ENCODE results near the gene TIAL1. TPM values are rescaled to one million over a fixed set of nuclear protein-coding genes. Genes with fewer than 3 reads are reported as not detected.
A peak's percentile ranks its signal among the peaks of the same experiment; 100 is the strongest.

The TIAL1 gene
- total and polyA plus RNA-seq, 4 donors: 44.0 to 149 (median 65.4) TPM

- H3K27me3 ChIP-seq (ENCODE audit: control insufficient read depth in 3 of 3, insufficient read depth in 3 of 3, low read length in 2 of 3): peaks cover 0 to 35% (median 12%) of the 10 kb centered on the region in 3 donors
- peaks cover 0 to 16% (median 0%) of the 10 kb centered on the region in 5 donors for H3K4me1 ChIP-seq (ENCODE audit: control insufficient read depth in 5 of 5, insufficient read depth in 5 of 5, low read length in 5 of 5)
- H3K9ac ChIP-seq (ENCODE audit: insufficient read depth in 1 of 2, low read length in 2 of 2): no peak within 1 kb of the TSS
Measured at GRCh38 chr10:119542357-119542987, 54.3 kb downstream of the TIAL1 start, which contains the start of gene RGS10. Gene RGS10, minus strand, starts transcription at chr10:119542719. Its CDS starts 81 bp downstream, at chr10:119542638.

GRCh38 chr10:119541459-119542356, 55.1 kb downstream of the TIAL1 start:
- Histone ChIP-seq H3K4me3 (peak overlapping the region; percentile 36), H3K4me1 (ENCODE audit: control insufficient read depth in 5 of 5, insufficient read depth in 5 of 5, low read length in 5 of 5) (peaks cover 0 to 16% (median 0%) of the 10 kb centered on the region in 5 donors), H3K36me3 (ENCODE audit: control insufficient read depth in 4 of 4, insufficient read depth in 4 of 4, low read length in 4 of 4) (no peaks in the 10 kb centered on the region), H3K9ac (ENCODE audit: insufficient read depth in 1 of 2, low read length in 2 of 2) (no peak overlapping the region), H3K27me3 (ENCODE audit: control insufficient read depth in 3 of 3, insufficient read depth in 3 of 3, low read length in 2 of 3) (peaks cover 0 to 35% (median 11%) of the 10 kb centered on the region in 3 donors), H3K9me3 (ENCODE audit: control insufficient read depth in 4 of 4, insufficient read depth in 3 of 4, low read length in 3 of 4) (no peaks in the 10 kb centered on the region), H3K27ac (ENCODE audit: low read depth in 1 of 2, low read length in 1 of 2) (no peak overlapping the region)
- DNase-seq (no peak), ATAC-seq (ENCODE audit: insufficient read depth, low FRiP score) (no peak)
- TF ChIP-seq CTCF (IDR thresholded peaks at IDR 0.05; ENCODE audit: control extremely low read depth, extremely low read depth): no peak
- 16 to 24% methylated on average over 53 to 57 of the region's 57 CpGs for WGBS, 2 donors

More at GRCh38 chr10:119542357-119542987, 54.3 kb downstream of the TIAL1 start, which contains the start of gene RGS10:
- Histone ChIP-seq H3K27ac (ENCODE audit: low read depth in 1 of 2, low read length in 1 of 2) (no peak within 1 kb of the TSS), H3K4me3 (peak within 1 kb of the TSS; percentile 36), H3K9me3 (ENCODE audit: control insufficient read depth in 4 of 4, insufficient read depth in 3 of 4, low read length in 3 of 4) (no peaks in the 10 kb centered on the region), H3K36me3 (ENCODE audit: control insufficient read depth in 4 of 4, insufficient read depth in 4 of 4, low read length in 4 of 4) (no peaks in the 10 kb centered on the region)
- DNase-seq: peak; percentile 40 to 62 (median 42)
- no peak for TF ChIP-seq CTCF (IDR thresholded peaks at IDR 0.05; ENCODE audit: control extremely low read depth, extremely low read depth)
- WGBS, 2 donors: 0% methylated on average over 31 to 73 of the region's 76 CpGs
- ATAC-seq (ENCODE audit: insufficient read depth, low FRiP score): peak; percentile 94

- no peak overlapping the region for H3K27ac ChIP-seq (ENCODE audit: low read depth in 1 of 2, low read length in 1 of 2)
Measured at GRCh38 chr10:119541046-119541445, 55.7 kb downstream of the TIAL1 start.

More at GRCh38 chr10:119541046-119541445, 55.7 kb downstream of the TIAL1 start:
- WGBS, 2 donors: 62 to 81% methylated on average over 6 of the region's 6 CpGs
- no peak overlapping the region for H3K9ac ChIP-seq (ENCODE audit: insufficient read depth in 1 of 2, low read length in 2 of 2)
- peaks cover 0 to 14% (median 0%) of the 10 kb centered on the region in 5 donors for H3K4me1 ChIP-seq (ENCODE audit: control insufficient read depth in 5 of 5, insufficient read depth in 5 of 5, low read length in 5 of 5)
- H3K27me3 ChIP-seq (ENCODE audit: control insufficient read depth in 3 of 3, insufficient read depth in 3 of 3, low read length in 2 of 3): peaks cover 0 to 35% (median 10%) of the 10 kb centered on the region in 3 donors
- TF ChIP-seq CTCF (IDR thresholded peaks at IDR 0.05; ENCODE audit: control extremely low read depth, extremely low read depth): no peak
- ATAC-seq (ENCODE audit: insufficient read depth, low FRiP score): no peak
- DNase-seq: no peak
- no peaks in the 10 kb centered on the region for H3K36me3 ChIP-seq (ENCODE audit: control insufficient read depth in 4 of 4, insufficient read depth in 4 of 4, low read length in 4 of 4)
- H3K4me3 ChIP-seq: no peak overlapping the region
- H3K9me3 ChIP-seq (ENCODE audit: control insufficient read depth in 4 of 4, insufficient read depth in 3 of 4, low read length in 3 of 4): no peaks in the 10 kb centered on the region
